NCI-H2171 (cell line): ENCODE results near the gene TCFL5.
"Not testable (repeated sequence)": the region's sequence is repeated elsewhere in the genome, so short reads cannot be mapped to it uniquely, and the experiment has no call there.

Experiments
- DNase-seq: peaks from one replicate; lab custom pipeline; 2025; lab: John Stamatoyannopoulos, UW

The TCFL5 gene

DNA sequence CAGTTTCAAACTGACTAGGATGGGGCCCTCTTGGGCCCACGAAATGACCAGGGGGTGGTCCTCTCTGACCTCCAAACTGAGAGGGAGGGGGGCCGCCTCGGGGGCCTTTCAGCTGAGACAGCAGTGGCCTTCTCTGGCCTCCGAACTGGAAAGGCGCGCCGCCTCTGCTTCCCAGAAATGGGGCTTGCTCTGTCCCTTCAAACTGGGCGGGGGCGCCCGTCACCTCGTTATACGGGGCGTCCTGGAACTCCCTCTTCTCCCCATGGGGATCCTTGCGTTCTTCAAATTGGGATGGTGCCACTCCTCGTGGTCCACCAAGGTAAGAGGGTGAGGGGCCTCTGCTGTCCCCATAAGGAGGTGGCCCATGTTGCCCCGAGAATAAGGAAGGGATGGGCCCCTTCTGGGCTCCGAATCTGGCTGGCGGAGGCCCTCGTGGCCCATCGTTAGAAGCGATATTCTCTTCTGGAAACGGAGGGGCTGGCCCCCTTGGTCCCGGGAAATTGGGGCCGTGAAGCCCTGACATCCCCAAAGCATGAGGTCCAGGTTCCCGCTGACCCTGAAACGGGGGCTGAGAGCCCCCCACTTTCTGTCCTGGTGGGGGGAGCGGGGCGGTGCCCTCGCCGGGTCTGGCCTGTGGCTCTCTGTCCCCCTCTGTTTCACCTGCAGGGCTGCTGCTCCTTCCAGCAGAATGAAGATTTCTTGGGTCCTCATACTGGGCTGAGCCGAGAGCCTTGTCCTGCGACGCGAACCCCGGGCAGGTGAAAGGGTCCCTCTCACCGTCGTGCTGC is 18.7 kb upstream of the TCFL5 start:
- no peak for DNase-seq

GRCh38 chr20:62879275-62880146 is 17.9 kb upstream of the TCFL5 start:
- DNase-seq, result no peak

GRCh38 chr20:62878244-62879038 is 16.8 kb upstream of the TCFL5 start:
- no peak for DNase-seq

GRCh38 chr20:62876902-62877816 is 15.5 kb upstream of the TCFL5 start:
- DNase-seq, result no peak

- DNase-seq, result no peak
Observed at GRCh38 chr20:62876501-62876901, 14.9 kb upstream of the TCFL5 start.

GRCh38 chr20:62875419-62876361 is 14.1 kb upstream of the TCFL5 start:
- peak; percentile 92 for DNase-seq

- no peak for DNase-seq
Observed at GRCh38 chr20:62874964-62875344, 13.3 kb upstream of the TCFL5 start.

- DNase-seq, result not testable (repeated sequence)
Observed at GRCh38 chr20:62873681-62874031, 12.0 kb upstream of the TCFL5 start.

GRCh38 chr20:62873280-62873679 is 11.7 kb upstream of the TCFL5 start:
- no peak for DNase-seq

DNA sequence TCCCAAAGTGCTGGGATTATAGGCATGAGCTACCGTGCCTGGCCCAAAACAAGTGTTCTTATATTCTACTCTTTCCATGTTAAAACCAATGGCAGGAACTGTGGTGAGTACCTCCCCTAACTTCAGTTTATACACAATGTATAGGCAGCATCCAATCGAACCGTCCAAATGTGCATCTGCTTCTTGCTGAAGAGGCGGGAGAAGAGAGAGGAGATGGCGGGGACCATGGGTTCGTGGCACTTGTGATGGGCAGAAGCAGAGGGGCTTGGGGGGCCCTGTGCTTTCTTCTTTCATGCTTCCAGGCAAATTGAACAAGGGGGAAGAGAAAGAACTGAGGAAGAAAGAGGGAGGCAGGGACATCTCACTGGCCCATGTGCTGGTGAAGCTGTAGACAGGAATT is 11.2 kb upstream of the TCFL5 start:
- DNase-seq, result no peak

- no peak for DNase-seq
Observed at GRCh38 chr20:62872184-62872847, 10.7 kb upstream of the TCFL5 start.

GRCh38 chr20:62864207-62864606 is 2.6 kb upstream of the TCFL5 start:
- DNase-seq, result no peak

GRCh38 chr20:62860924-62861691 is 514 bp downstream of the TCFL5 start:
- DNase-seq, result peak; percentile 58

GRCh38 chr20:62860391-62860923 is 1.2 kb downstream of the TCFL5 start:
- no peak for DNase-seq

- no peak for DNase-seq
Observed at GRCh38 chr20:62859721-62860120, 1.9 kb downstream of the TCFL5 start.

DNA sequence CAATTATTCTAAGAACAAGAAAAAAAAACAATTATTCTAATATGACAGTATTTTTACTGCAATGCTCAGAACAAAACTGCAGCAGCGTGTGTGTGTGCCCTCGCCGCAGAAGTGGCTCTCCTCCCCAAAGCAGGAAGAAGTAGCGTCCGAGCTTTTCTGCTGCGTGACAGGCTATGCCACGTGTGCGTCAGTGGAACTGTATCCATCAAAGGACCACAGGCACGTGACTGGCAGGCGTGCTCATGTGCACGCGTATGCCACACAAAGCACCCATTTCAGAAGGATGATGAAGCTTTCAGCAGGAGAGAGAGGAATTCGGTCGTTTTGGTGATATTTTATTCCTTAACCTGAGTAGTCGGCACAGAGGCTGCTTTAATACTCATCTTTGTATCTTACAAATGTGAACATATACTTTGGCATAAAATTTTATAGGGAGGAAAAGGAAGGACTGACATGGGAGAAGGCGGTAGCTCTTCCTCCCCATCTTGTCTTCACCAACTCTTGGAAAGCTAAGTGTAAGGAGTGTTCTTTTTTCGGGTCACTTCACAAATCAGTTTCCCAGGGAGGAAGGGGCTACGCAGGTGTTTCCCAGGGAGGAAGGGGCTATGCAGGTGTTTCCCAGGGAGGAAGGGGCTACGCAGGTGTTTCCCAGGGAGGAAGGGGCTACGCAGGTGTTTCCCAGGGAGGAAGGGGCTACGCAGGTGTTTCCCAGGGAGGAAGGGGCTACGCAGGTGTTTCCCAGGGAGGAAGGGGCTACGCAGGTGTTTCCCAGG is 3.4 kb downstream of the TCFL5 start:
- DNase-seq, result no peak

DNA sequence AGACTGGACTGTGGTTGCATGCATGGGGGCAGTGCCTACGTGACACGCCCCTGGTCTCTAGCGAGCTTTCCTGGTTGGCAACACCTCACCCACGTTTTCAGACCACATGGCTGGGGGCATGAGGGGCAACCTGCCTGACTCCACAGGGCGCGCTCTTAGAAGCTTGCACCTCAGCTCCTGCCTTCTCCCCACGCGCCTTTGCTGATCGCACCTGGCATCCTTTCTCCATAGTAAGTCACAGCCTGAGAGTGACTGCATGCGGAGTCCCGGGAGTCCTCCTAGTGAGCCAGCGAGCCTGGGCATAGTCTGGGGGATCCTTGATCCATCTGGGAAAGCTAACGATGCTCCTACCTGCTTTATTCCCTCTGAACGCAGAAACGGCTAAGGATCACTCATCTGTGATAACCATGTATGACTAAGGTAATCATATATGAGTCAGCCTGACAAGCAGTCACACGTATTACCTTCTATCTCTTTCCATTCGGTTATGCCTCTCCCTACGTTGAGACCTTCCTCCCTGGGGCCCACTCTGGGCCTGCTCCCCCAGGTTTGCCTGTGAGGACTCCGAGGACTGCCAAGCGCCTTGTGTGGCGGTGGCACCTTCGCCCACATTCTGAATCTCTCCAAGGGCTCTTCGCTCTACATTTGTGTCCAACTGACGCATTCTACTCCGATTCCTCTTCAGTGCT is 4.5 kb downstream of the TCFL5 start:
- peak; percentile 22 for DNase-seq
